Muscle of arm (tissue), 12 donors: ENCODE data around the gene KAT2A. TPM values are rescaled to one million over a fixed set of nuclear protein-coding genes. Genes with fewer than 3 reads are reported as not detected.
A peak's percentile ranks its signal among the peaks of the same experiment; 100 is the strongest.

Source experiments
- DNase-seq: peaks from one replicate; pipeline ENCODE4 v3.0.0-alpha.2; 2013
- polyA plus RNA-seq, 12 donors: library from polyadenylated mRNA; unstranded; fragments of 120-200 nt; gene quantifications; one replicate each; pipeline ENCODE4 v1.2.1, GENCODE V29; 2013; ENCODE audit not compliant: insufficient read length in 12 of 12

KAT2A gene
- polyA plus RNA-seq, 12 donors = 34.3 to 69.5 (median 40.3) TPM; not detected in 1

GRCh38 chr17:42096360-42097111 lies 24.6 kb downstream of the KAT2A start:
- DNase-seq = no peak

- DNase-seq = no peak
These were observed 26.6 kb downstream of the KAT2A start for GRCh38 chr17:42094375-42095069.

- no peak for DNase-seq
These were observed 28.2 kb downstream of the KAT2A start for GRCh38 chr17:42092939-42093338.

GRCh38 chr17:42090964-42091790 lies 30.0 kb downstream of the KAT2A start:
- no peak for DNase-seq

- no peak for DNase-seq
These were observed 32.4 kb downstream of the KAT2A start for GRCh38 chr17:42088736-42089135.

GRCh38 chr17:42087736-42088705 lies 33.1 kb downstream of the KAT2A start:
- no peak for DNase-seq

- DNase-seq = no peak
These were observed 34.0 kb downstream of the KAT2A start for GRCh38 chr17:42087042-42087701.

- no peak for DNase-seq
These were observed 39.5 kb downstream of the KAT2A start for GRCh38 chr17:42081516-42082129.

- DNase-seq = no peak
These were observed 41.6 kb downstream of the KAT2A start for GRCh38 chr17:42079541-42079940.

- no peak for DNase-seq
These were observed 42.6 kb downstream of the KAT2A start for GRCh38 chr17:42078396-42079043.

GRCh38 chr17:42077755-42078154 lies 43.4 kb downstream of the KAT2A start:
- DNase-seq = no peak

- DNase-seq = no peak
These were observed 44.2 kb downstream of the KAT2A start for GRCh38 chr17:42076797-42077559.

- DNase-seq = no peak
These were observed 45.4 kb downstream of the KAT2A start for GRCh38 chr17:42075789-42076188.

- no peak for DNase-seq
These were observed 48.6 kb downstream of the KAT2A start for GRCh38 chr17:42072323-42073187.

- no peak for DNase-seq
These were observed 49.4 kb downstream of the KAT2A start for GRCh38 chr17:42071810-42072209.

- DNase-seq = no peak
These were observed 52.2 kb downstream of the KAT2A start for GRCh38 chr17:42068979-42069378.

GRCh38 chr17:42067371-42068091 lies 53.6 kb downstream of the KAT2A start:
- peak; percentile 42 for DNase-seq
